NCI-H1436 treated with DMSO at 0.1 percent for 48 hours (cell line): ENCODE measurements around the gene APOC1.
"Not testable (repeated sequence)": the region's sequence is repeated elsewhere in the genome, so short reads cannot be mapped to it uniquely, and the experiment has no call there.

Experiments used
- DNase-seq: peaks from one replicate; lab custom pipeline; 2025; lab: John Stamatoyannopoulos, UW

The APOC1 gene

DNA sequence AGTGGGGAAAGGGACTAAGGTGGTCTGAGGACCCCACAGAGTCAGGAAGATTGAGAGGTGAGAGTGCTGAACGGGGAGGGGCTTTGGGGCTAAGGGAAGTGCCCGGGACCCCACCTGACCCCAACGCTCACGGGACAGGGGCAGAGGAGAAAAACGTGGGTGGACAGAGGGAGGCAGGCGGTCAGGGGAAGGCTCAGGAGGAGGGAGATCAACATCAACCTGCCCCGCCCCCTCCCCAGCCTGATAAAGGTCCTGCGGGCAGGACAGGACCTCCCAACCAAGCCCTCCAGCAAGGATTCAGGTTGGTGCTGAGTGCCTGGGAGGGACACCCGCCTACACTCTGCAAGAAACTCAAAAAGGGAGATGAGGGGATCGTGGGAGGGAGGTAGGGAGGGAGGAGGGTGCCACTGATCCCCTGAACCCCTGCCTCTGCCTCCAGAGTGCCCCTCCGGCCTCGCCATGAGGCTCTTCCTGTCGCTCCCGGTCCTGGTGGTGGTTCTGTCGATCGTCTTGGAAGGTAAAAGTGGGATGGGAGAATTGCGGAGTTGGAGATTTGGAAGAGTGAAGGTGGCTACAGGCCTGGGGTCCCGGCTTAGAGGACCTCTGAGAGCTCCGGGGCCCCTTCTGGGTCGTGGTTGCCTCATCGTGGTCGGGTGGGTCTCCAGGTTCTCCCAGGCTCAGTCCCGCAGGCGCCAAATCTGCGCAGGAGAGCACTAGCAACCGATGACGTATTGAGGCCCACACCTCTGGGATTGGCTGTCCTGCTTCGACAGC lies at the start of gene APOC1:
Gene APOC1 (plus strand): TSS at position 176 of the 774 bp plus-strand sequence. CDS start 284 bp downstream, at position 460.
- DNase-seq: peak; percentile 25

DNA sequence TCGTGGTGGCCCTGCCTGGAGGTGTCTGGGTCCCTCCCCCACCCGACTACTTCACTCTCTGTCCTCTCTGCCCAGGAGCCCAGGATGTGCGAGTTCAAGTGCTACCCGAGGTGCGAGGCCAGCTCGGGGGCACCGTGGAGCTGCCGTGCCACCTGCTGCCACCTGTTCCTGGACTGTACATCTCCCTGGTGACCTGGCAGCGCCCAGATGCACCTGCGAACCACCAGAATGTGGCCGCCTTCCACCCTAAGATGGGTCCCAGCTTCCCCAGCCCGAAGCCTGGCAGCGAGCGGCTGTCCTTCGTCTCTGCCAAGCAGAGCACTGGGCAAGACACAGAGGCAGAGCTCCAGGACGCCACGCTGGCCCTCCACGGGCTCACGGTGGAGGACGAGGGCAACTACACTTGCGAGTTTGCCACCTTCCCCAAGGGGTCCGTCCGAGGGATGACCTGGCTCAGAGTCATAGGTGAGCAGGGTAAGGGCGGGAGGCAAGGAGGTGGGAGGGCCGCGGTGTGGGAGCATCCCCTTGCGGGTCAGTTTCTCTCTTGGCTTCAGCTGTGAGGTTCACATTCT lies 49.1 kb upstream of the APOC1 start:
- no peak for DNase-seq

DNA sequence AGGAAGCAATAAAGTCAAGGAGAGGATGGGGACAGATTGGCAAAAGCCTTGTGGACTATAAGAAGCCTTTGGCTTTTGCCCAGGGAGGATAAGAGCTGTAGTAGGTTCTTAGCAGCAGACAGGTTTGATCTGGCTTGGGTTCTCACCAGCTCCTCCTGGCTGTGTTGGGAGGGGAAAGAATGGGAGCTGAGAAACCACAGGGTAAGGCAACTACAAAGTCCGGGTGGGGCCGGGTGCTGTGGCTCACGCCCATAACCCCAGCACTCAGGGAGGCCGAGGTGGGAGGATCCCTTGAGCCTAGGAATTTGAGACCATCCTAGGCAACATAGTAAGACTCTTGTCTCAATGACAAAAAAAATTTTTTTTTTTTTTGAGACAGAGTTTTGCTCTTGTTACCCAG lies 47.7 kb upstream of the APOC1 start:
- no peak for DNase-seq

DNA sequence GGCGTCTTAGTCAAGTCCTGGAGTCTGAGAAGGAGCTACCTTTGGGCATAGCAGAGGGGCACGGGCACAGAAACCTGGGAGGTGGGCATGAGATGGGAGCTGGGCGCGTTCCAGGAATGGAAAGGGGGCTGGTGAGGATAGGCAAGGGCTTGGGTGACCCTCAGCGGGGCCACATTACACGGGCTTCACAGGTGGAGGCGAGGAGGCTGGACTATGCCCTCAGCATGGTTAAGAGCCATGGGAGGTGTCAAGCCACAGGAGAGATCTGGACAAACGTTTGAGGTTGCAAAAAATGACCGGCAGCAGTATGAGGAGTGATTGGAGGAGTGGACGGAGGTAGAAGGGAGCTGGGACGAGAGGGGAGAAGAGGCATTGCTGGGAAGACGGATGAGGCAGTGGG lies 46.8 kb upstream of the APOC1 start:
- no peak for DNase-seq

DNA sequence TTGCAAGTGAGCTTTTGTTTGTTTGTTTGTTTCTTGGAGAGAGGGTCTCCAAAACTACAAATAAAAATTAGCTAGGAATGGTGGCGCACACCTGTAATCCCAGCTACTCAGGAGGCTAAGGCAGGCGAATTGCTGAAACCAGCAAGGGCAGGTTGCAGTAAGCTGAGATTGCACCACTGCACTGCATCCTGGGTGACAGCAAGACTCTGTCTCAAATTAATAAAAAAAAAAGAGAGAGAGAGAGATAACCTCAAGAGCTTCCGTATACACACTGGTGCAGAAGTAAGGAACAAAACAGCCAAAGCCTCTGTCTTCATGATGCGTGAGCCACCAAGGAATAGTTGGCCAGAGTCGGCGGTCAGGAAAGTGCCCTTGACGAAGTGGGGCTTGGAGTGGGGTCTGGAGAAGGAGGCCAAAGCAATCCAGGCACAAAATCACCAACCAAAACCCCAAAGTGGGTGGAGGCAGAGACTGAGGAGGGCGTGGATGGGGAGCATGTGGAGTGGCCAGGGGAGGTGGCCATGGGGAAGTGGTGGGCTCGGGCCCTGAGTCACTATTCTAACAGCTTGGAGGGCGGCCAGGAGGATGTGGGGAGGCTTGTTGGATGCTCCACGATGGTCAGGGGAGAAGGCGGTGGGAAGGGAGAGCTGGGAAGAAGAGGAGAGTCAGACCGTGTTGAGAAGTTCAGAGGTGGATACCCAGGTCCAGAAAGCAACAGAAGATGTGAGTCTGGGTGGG lies 44.5 kb upstream of the APOC1 start:
- DNase-seq: no peak

DNA sequence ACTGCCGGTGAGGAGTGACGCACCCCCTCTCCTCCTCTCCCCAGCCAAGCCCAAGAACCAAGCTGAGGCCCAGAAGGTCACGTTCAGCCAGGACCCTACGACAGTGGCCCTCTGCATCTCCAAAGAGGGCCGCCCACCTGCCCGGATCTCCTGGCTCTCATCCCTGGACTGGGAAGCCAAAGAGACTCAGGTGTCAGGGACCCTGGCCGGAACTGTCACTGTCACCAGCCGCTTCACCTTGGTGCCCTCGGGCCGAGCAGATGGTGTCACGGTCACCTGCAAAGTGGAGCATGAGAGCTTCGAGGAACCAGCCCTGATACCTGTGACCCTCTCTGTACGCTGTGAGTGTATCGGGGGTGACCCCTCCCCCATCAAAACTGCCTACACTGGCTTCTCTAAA lies 42.6 kb upstream of the APOC1 start:
- no peak for DNase-seq

DNA sequence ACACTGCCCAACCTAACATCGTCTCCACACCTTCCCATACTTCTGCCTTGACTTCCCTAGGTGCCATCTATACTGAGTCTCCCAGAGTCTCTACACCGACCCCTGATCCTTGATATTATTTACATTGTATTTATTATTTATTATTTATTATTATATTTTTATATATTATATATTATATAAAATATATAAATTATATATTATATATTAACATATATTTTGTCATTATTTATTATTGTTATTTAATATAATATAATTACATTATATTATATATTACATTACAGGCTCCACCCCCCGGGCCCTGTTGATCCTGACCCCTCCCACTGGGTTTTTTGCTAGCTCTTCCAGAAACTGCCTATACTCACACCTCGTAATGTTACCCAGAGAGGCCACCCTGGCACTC lies 41.7 kb upstream of the APOC1 start:
- DNase-seq: no peak

DNA sequence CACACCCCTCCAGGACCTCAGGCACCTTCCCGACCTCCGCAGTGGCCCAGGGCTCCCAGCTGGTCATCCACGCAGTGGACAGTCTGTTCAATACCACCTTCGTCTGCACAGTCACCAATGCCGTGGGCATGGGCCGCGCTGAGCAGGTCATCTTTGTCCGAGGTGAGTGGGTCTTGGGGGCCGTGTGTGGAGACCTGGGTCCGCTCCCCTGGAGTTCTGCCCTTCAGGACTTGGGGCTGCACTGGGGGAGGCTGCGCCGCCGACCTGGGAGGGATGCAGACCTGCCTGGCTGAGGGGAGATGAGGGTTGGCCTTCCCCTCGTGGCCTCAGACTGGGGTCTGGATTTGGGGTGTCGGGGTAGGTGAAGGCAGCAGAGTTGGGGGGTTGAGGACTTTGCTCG lies 40.1 kb upstream of the APOC1 start:
- no peak for DNase-seq

DNA sequence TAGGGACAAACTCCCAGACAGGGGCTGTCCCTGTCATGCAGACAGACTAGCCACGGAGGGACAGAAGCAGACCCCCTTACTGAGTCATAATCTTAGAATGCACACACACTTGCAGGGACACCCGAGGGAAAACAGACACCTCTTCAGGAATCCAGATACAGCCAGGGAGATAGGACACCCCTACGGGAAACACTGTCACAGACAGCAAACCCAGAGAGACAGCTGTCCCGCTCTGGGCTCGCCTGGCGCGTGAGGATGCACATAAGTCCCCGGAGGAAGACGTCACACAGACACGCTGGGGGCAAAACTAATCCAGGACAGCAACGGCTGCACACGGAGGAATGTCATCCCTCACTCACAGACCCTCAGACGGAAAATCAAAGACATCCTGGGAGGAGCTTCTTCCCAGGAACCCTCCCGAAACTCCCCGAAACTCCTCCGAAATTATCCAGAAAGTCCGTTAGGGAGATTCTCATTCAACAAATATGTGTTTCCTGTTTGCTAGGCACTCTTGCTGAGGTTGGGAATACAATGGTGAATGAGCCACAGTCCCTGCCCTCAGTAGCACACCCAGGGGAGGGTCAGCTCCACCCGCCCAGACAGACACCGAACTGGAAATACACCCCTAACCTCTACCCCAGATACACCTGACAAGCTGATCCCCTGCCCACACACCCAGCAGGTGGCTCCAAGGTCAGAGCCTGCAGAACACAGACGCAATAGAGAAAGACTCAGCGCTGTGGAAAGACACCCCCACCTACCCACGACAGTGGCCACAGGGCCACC lies 38.5 kb upstream of the APOC1 start:
- DNase-seq: no peak

DNA sequence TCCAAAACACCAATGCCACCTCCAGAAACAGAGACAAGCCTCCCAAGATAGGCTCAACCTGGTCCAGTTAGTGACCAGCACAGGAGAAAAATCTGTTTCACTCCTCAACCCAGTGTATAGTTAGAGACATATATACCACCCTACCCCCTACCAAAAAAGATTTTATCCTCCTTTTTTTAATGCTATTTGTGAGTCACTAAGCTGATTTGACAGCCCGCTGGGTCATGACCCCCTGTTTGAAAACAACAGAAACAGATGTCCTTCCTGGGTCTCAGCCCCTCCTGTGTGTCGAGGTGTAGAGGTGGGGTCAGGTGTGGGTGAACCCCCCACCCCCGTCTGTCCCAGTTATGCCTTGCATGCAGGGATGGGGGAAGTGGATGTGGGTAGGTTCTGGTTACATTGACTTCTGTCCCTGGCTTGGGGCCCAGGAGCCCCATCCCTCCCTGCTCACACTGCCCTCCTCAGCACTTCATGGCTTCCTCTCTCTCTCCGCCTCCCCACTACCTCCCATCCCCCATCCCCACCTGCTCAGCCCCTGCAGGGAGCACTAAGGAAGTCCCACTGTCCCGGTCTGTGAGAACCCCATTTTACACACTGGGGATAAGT lies 37.4 kb upstream of the APOC1 start:
- DNase-seq: no peak

DNA sequence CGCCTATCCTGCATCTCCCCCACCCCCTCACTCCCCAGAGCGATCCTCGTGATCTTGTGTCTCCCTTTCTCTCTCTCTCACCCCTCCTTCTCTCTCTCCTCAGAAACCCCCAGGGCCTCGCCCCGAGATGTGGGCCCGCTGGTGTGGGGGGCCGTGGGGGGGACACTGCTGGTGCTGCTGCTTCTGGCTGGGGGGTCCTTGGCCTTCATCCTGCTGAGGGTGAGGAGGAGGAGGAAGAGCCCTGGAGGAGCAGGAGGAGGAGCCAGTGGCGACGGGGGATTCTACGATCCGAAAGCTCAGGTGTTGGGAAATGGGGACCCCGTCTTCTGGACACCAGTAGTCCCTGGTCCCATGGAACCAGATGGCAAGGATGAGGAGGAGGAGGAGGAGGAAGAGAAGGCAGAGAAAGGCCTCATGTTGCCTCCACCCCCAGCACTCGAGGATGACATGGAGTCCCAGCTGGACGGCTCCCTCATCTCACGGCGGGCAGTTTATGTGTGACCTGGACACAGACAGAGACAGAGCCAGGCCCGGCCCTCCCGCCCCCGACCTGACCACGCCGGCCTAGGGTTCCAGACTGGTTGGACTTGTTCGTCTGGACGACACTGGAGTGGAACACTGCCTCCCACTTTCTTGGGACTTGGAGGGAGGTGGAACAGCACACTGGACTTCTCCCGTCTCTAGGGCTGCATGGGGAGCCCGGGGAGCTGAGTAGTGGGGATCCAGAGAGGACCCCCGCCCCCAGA lies 36.1 kb upstream of the APOC1 start:
- DNase-seq: no peak

DNA sequence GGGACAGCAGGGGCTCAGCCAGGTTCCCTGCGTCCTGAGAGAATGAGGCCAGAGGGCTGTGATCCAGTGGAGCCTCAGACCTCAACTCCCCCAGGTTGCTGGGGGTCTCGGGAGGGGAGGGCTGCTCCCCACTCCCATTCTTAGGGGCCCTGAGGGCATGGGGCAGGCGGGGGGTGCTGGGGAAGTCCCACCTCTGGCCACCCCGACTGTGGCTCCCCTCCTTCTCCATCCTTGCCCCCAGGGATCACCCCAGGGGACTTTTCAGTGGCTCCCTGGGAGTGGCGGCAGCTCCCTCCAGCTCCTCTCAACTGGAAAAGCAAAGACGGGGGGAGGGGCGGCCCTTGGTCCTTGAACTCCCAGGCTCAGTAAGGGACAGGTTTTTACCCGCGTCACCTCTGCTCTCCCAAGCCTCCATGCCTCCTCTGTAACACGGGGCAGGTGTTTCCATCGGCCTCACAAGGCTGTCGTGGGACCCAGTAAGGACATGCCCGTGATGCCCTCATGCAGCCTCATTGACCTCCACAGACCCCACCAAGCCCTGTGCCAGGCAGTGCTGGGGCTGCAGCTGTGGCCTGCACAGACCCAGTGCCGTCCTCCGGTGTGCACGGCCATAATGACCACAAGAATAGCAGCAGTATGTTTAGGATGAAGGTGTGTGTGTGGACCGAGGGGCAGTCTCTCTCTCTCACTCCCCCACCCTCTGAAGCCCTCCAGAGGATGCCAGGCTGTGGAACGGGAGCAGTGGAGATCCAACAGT lies 34.9 kb upstream of the APOC1 start:
- DNase-seq: no peak

DNA sequence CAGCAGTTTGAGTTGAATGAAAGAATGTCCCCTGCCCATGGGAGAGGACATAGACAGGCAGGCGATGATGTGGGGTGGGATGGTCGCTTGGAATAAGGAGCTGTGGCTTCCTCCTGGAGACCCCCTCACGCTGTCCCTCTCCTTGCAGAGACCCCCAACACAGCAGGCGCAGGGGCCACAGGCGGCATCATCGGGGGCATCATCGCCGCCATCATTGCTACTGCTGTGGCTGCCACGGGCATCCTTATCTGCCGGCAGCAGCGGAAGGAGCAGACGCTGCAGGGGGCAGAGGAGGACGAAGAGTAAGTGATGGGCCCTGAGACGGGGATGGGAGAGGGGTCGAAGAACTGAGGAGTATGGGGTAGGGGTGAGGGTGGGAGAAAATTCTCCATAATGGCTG lies 32.3 kb upstream of the APOC1 start:
- DNase-seq: no peak

DNA sequence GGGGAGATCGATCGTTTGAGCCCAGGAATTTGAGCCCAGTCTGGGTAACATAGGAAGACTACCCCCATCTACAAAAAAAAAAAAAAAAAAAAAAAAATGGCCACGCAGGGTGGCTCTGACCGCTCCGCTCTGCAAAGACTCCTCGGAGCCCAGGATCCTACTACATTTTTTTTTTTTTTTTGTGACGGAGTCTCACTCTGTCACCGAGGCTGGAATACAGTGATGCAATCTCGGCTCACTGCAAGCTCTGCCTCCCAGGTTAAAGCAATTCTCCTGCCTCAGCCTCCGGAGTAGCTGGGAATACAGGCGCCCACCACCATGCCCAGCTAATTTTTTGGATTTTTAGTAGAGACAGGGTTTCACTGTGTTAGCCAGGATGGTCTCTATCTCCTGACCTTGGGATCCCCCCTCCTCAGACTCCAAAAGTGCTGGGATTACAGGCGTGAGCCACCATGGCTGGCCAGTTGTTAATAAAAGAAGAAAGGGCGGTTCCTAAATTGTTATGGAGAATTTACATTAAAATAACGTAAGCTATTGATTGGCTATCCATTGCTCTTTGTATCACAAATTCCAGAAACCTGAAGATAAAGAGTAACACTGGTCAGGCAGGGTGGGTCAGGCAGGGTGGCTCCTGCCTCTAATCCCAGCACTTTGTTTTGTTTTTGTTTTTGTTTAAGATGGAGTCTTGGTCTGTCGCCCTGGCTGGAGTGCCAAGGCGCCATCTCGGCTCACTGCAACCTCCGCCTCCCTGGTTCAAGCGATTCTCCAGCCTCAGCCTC lies 31.6 kb upstream of the APOC1 start:
- not testable (repeated sequence) for DNase-seq

DNA sequence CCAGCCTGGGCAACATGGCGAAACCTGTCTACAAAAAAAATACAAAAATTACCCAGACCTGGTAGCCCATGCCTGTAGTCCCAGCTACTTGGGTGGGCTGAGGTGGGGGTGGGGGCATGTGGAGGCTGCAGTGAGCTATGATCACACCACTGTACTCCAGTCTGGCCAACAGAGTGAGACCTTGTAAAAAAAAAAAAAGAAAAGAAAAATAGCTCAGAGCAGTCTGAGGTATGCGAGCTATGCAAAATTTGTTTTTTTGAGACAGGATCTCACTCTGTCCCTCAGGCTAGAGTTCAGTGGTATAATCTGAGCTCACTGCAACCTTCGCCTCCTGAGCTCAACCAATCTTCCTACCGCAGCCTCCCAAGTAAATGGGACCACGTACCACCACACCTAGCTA lies 30.5 kb upstream of the APOC1 start:
- DNase-seq: no peak

DNA sequence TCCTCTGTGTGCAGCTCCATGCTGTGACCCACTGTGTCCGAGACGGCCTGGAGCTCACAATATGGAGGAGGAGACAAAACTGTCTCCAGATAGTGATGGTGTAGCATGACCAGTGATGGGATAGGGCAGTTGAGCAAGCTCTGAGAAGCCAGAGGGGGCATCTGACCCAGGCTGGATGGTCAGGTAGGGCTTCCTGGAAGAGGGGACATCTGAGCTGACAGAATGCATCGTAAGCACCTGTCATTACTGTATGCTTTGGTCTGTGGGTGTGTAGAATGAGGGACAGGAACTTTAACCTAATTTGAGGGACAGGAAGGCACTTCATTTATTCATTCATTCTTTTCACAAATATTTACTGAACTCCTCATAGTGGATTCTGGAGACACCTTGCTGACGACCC lies 29.8 kb upstream of the APOC1 start:
- no peak for DNase-seq

DNA sequence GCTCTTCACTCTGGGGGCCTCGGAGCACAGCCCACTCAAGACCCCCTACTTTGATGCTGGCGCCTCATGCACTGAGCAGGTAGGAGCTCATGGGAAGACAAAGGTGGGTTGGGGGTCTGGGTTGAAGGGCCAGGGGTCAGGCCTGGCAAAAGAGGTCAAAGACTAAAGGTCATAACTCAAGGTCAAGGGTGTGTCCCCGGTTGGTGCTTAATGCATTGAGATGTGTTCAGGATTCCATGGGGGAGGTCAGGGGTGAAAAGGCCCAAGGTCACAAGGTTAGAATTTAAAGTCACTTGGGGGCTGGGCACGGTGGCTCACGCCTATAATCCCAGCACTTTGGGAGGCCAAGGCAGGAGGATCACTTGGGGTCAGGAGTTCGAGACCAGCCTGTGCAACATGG lies 28.3 kb upstream of the APOC1 start:
- no peak for DNase-seq

DNA sequence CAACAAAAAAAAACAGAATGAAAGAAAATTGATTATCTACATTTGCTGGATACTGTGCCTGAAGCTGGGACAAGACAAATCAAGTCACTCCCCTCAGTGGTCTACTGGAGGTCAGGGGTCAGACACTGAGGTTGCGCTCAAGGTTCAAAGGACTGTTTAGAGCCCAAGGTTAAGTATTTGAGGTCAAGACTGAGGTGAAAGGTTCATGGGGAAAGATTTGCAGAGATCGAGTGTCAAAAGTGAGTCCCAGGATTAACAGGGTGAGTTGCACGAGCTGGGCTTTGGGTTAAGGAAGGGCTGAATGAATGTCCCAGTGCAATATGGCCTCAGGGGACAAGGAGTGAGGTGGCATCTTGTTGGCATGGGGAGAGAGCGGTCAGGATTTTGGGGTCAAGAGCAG lies 26.8 kb upstream of the APOC1 start:
- no peak for DNase-seq

DNA sequence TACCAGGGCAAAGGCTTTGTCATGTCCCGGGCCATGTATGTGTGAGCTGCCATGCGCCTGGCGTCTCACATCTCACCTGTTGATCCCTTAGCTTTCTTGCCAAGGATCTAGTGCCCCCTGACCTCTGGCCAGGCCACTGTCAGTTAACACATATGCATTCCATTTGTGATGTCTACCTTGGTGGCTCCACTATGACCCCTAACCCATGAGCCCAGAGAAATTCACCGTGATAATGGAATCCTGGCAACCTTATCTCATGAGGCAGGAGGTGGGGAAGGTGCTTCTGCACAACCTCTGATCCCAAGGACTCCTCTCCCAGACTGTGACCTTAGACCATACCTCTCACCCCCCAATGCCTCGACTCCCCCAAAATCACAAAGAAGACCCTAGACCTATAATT lies 26.1 kb upstream of the APOC1 start:
- not testable (repeated sequence) for DNase-seq
